SK-N-SH treated with all-trans-retinoic acid at 6 μM for 48 hours (cell line): ENCODE data around the gene AP2A2.

Experiments used
- ATAC-seq: fragments of 200-7000 bp; cut with Tn5 transposase; 3 replicates; pipeline ENCODE4 v1.9.1; 2020; ENCODE audit warnings: mild to moderate bottlenecking, moderate library complexity
- BACH2 ChIP-seq: fragments of 250-450 bp; sonication (Bioruptor Pico); IDR thresholded peaks from 2 replicates; pipeline ENCODE4 v1.9.0; 2021; ENCODE audit warnings: mild to moderate bottlenecking, borderline replicate concordance
- CREB5 ChIP-seq: fragments of 250-450 bp; sonication (Bioruptor Pico); IDR thresholded peaks from 2 replicates; pipeline ENCODE4 v1.5.1; 2020; ENCODE audit warnings: low read depth, mild to moderate bottlenecking, moderate library complexity
- CSDC2 ChIP-seq: fragments of 250-450 bp; sonication (Bioruptor Pico); IDR thresholded peaks from 2 replicates; pipeline ENCODE4 v1.5.0; 2020; ENCODE audit warnings: mild to moderate bottlenecking, moderate library complexity
- CSRNP3 ChIP-seq: fragments of 250-450 bp; sonication (Bioruptor Pico); IDR thresholded peaks from 2 replicates; pipeline ENCODE4 v1.5.1; 2021; ENCODE audit warnings: mild to moderate bottlenecking, moderate library complexity
- ESRRG ChIP-seq: fragments of 250-450 bp; sonication (Bioruptor Pico); IDR thresholded peaks from 2 replicates; pipeline ENCODE4 v1.6.1; 2021; ENCODE audit warnings: mild to moderate bottlenecking
- GLIS3 ChIP-seq: fragments of 250-450 bp; sonication (Bioruptor Pico); IDR thresholded peaks from 2 replicates; pipeline ENCODE4 v1.5.0; 2020; ENCODE audit warnings: mild to moderate bottlenecking, moderate library complexity
- ISL1 ChIP-seq: fragments of 250-450 bp; sonication (Bioruptor Pico); IDR thresholded peaks from 2 replicates; pipeline ENCODE4 v2.1.2; 2022; ENCODE audit warnings: mild to moderate bottlenecking, moderate library complexity
- OSR1 ChIP-seq: fragments of 250-450 bp; sonication (Bioruptor Pico); IDR thresholded peaks from 2 replicates; pipeline ENCODE4 v1.8.0; 2022; ENCODE audit warnings: moderate library complexity, mild to moderate bottlenecking, inconsistent platforms
- POU6F1 ChIP-seq: fragments of 250-450 bp; sonication (Bioruptor Pico); IDR thresholded peaks from 2 replicates; pipeline ENCODE4 v1.8.0; 2021; ENCODE audit warnings: low read depth, mild to moderate bottlenecking, moderate library complexity, borderline replicate concordance
- PPARA ChIP-seq: fragments of 250-450 bp; sonication (Bioruptor Pico); IDR thresholded peaks from 2 replicates; pipeline ENCODE4 v1.5.0; 2020; ENCODE audit warnings: mild to moderate bottlenecking, borderline replicate concordance
- RARB ChIP-seq: fragments of 250-450 bp; sonication (Bioruptor Pico); IDR thresholded peaks from 2 replicates; pipeline ENCODE4 v1.8.0; 2021; ENCODE audit warnings: mild to moderate bottlenecking, moderate library complexity
- SNAI2 ChIP-seq: fragments of 250-450 bp; sonication (Bioruptor Pico); IDR thresholded peaks from 2 replicates; pipeline ENCODE4 v1.5.0; 2020; ENCODE audit warnings: mild to moderate bottlenecking, moderate library complexity
- TCF4 ChIP-seq: fragments of 250-450 bp; sonication (Bioruptor Pico); IDR thresholded peaks from 2 replicates; pipeline ENCODE4 v1.8.0; 2021; ENCODE audit warnings: mild to moderate bottlenecking, moderate library complexity, borderline replicate concordance
- TOX ChIP-seq: fragments of 250-450 bp; sonication (Bioruptor Pico); IDR thresholded peaks from 2 replicates; pipeline ENCODE4 v1.8.0; 2021; ENCODE audit warnings: mild to moderate bottlenecking, moderate library complexity, borderline replicate concordance
- TSHZ2 ChIP-seq: fragments of 250-450 bp; sonication (Bioruptor Pico); IDR thresholded peaks from 2 replicates; pipeline ENCODE4 v1.5.0; 2020; ENCODE audit warnings: mild to moderate bottlenecking, moderate library complexity
- ZC3H10 ChIP-seq: fragments of 250-450 bp; sonication (Bioruptor Pico); IDR thresholded peaks from 2 replicates; pipeline ENCODE4 v1.5.1; 2021; ENCODE audit warnings: mild to moderate bottlenecking, moderate library complexity
- ZFP3 ChIP-seq: fragments of 250-450 bp; sonication (Bioruptor Pico); IDR thresholded peaks from 2 replicates; pipeline ENCODE4 v1.5.0; 2020; ENCODE audit warnings: mild to moderate bottlenecking, moderate library complexity
- ZFP30 ChIP-seq: fragments of 450-650 bp; formaldehyde crosslinking; IDR thresholded peaks from 2 replicates; pipeline ENCODE4 v1.5.0; 2022; ENCODE audit warnings: mild to moderate bottlenecking, moderate library complexity
- ZNF565 ChIP-seq: fragments of 450-650 bp; formaldehyde crosslinking; conservative IDR thresholded peaks from 2 replicates; pipeline ENCODE4 v1.5.0; 2020; ENCODE audit warnings: low read depth, mild to moderate bottlenecking, moderate library complexity
- ZNF70 ChIP-seq: fragments of 450-650 bp; formaldehyde crosslinking; IDR thresholded peaks from 2 replicates; pipeline ENCODE4 v1.5.0; 2020; ENCODE audit warnings: mild to moderate bottlenecking, moderate library complexity
- ZNF8 ChIP-seq: fragments of 450-650 bp; formaldehyde crosslinking; IDR thresholded peaks from 2 replicates; pipeline ENCODE4 v1.5.0; 2020; ENCODE audit warnings: mild to moderate bottlenecking, moderate library complexity
- TF ChIP-seq, protein P1 (sequence below): fragments of 250-450 bp; sonication (Bioruptor Pico); IDR thresholded peaks from 2 replicates; pipeline ENCODE4 v1.8.0; 2020; ENCODE audit warnings: mild to moderate bottlenecking, moderate library complexity, borderline replicate concordance

The AP2A2 gene

DNA sequence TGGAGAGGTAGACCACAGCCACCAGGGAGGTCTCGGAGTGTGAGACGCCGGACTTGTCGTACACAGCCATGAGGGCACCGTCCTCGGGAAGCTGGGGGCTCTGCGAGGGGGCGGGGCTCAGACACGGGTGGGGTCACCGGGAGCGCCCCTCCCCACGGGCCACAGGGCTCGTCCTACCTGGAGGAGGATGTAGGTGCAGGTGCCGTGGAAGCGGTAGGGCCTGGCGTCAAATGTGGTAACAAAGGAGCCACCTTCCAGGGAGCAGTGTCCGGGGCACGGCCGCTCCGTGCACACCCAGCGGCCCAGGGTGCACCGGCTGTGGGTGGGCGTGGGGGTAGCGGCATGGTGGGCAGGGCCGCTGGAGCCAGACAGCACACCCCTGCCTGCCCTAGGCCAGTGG lies 103.4 kb downstream of the AP2A2 start:
- no peak for ATAC-seq
- TF ChIP-seq ZFP30 (CRISPR knock-in tag) (no peak), SNAI2 (no peak), OSR1 (CRISPR knock-in tag) (no peak), RARB (no peak), GLIS3 (CRISPR knock-in tag) (no peak), TSHZ2 (no peak), ZNF565 (CRISPR knock-in tag) (no peak), CREB5 (CRISPR knock-in tag) (no peak), BACH2 (no peak), CSDC2 (CRISPR knock-in tag) (no peak)

DNA sequence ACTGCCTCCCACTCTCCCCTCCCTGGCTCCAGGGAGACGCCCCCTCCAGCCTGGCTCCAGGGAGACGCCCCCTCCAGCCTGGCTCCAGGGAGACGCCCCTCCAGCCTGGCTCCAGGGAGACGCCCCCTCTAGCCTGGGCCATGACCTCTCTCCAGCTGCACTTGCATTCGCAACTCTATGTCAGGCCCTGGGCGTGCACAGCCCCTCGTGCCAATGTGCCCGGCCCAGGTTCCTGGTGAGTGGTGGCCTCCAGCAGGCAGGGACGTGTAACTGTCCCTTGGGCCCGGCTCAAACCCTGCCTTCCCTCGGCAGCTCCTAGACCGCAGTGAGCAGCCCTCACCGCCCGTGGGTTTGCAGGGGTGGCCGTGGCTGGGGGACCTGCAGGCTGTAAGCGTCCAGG lies 104.0 kb downstream of the AP2A2 start:
- no peak for ATAC-seq
- TF ChIP-seq ZFP3 (CRISPR knock-in tag) = no peak
- no peak for TF ChIP-seq TOX (CRISPR knock-in tag)

- no peak for ATAC-seq
- TF ChIP-seq ZC3H10 (no peak), PPARA (no peak), ZNF70 (CRISPR knock-in tag) (no peak), TCF4 (CRISPR knock-in tag) (no peak), GLIS3 (CRISPR knock-in tag) (no peak), ESRRG (CRISPR knock-in tag) (no peak), ISL1 (CRISPR knock-in tag) (no peak), ZFP3 (CRISPR knock-in tag) (no peak), POU6F1 (CRISPR knock-in tag) (no peak), CSDC2 (CRISPR knock-in tag) (no peak), ZNF8 (no peak), SNAI2 (no peak), OSR1 (CRISPR knock-in tag) (no peak), CSRNP3 (no peak), TOX (CRISPR knock-in tag) (no peak)
- TF ChIP-seq, all 23 proteins: peak for 0
Observed at GRCh38 chr11:1030086-1030485, 104.4 kb downstream of the AP2A2 start.

- ATAC-seq = no peak
- TF ChIP-seq OSR1 (CRISPR knock-in tag) = no peak
- TF ChIP-seq ESRRG (CRISPR knock-in tag) = no peak
- TF ChIP-seq SNAI2 = no peak
Observed at GRCh38 chr11:1030556-1030955, 104.9 kb downstream of the AP2A2 start.

- no peak for ATAC-seq
- TF ChIP-seq ZC3H10 (no peak), CREB5 (CRISPR knock-in tag) (no peak), TOX (CRISPR knock-in tag) (no peak), SNAI2 (no peak), POU6F1 (CRISPR knock-in tag) (no peak), RARB (no peak), ZNF70 (CRISPR knock-in tag) (no peak), BACH2 (no peak), ISL1 (CRISPR knock-in tag) (no peak), TCF4 (CRISPR knock-in tag) (no peak)
- TF ChIP-seq, protein P1, sequence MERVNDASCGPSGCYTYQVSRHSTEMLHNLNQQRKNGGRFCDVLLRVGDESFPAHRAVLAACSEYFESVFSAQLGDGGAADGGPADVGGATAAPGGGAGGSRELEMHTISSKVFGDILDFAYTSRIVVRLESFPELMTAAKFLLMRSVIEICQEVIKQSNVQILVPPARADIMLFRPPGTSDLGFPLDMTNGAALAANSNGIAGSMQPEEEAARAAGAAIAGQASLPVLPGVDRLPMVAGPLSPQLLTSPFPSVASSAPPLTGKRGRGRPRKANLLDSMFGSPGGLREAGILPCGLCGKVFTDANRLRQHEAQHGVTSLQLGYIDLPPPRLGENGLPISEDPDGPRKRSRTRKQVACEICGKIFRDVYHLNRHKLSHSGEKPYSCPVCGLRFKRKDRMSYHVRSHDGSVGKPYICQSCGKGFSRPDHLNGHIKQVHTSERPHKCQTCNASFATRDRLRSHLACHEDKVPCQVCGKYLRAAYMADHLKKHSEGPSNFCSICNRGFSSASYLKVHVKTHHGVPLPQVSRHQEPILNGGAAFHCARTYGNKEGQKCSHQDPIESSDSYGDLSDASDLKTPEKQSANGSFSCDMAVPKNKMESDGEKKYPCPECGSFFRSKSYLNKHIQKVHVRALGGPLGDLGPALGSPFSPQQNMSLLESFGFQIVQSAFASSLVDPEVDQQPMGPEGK (CRISPR knock-in tag) = no peak
Observed at GRCh38 chr11:1031121-1031899, 105.6 kb downstream of the AP2A2 start.
